ENCODE measurements around the gene RABAC1.

RABAC1 gene

DNA sequence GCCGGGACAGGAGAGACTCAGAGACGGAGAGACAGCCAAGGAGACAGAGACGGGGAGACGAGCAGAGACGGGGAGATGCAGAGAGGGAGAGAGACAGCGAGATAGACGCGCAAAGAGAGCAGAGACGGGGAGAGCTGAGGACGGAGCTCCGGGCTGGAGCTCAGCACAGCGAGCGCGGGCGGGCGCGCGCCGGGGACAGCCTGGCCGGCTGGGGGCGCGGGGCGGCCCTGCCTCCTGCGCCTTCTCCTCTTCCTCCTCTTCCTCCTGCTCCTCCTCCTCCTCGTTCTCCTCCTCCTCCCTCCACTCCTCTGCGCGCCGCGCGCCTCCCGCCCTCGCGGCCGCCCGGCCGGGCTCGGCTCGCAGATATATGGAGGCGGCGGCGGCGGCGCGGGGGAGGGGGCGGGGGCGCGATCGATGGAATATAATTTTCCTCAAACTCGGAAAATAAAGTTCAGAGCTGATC is 30.9 kb downstream of the RABAC1 start, which contains the start of gene ERFL:
Gene ERFL (minus strand): TSS at position 229 of the 463 bp plus-strand sequence. CDS start 15,530 bp downstream, outside the sequence.
- H3K36me3 ChIP-seq, result no peaks in the 10 kb centered on the region
- peak within 1 kb of the TSS; percentile 1 to 43 for H3K4me3 ChIP-seq
- no peak within 1 kb of the TSS for H3K27ac ChIP-seq
- intact Hi-C loops (cut with DNase I; ENCODE audit: low total_unique reads), result no loop called here
- H3K4me1 ChIP-seq, result peaks cover 0 to 20% (median 16%) of the 10 kb centered on the region in 4 donors
- no peak for DNase-seq
- TF ChIP-seq CTCF (IDR thresholded peaks at IDR 0.05), result no peak
- no peaks in the 10 kb centered on the region for H3K9me3 ChIP-seq
- peaks cover 6 to 98% of the 10 kb centered on the region in 2 donors for H3K27me3 ChIP-seq

GRCh38 chr19:41927497-41928192 is 31.5 kb downstream of the RABAC1 start:
- peaks cover 7 to 99% of the 10 kb centered on the region in 2 donors for H3K27me3 ChIP-seq
- no peak for TF ChIP-seq CTCF (IDR thresholded peaks at IDR 0.05)
- peak overlapping the region in 1 of 2 donors; percentile 43 for H3K4me3 ChIP-seq

DNA sequence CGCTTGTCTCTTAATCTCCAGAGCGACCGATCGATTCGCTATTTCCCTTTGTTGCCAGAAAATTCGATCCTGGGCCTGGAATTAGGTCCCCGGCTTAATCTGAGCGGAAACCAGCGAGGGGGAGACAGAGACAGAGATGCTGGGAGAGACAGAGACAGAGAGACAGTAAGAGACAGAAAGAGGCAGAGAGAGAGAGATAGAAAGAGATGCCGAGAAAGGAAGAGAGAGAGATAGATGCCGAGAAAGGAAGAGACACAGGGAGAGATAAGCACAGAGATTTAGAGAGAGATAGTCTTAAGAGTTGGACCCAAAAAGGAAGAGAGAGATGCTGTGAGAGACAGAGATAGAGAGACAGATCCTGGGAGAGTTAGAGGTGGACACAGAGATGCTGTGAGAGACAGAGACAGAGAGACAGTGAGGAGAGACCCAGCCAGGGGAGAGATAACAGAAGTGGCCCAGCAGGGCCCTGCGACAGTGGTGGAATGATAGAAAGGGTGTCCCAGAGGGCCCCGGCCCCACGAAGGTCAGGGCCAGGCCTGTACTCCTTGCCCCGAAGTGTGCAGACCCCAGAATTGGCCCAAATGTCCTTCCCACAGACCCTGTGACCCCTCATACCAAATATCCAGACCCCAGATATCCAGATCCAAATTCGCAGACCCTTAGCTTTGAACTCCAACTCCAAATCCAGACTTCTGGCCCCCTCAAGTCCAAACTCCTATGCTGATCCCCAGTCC is 32.2 kb downstream of the RABAC1 start:
- Histone ChIP-seq H3K27me3 (peaks cover 8 to 97% of the 10 kb centered on the region in 2 donors), H3K4me1 (peaks cover 0 to 16% (median 15%) of the 10 kb centered on the region in 4 donors), H3K36me3 (no peaks in the 10 kb centered on the region), H3K27ac (no peak overlapping the region), H3K4me3 (no peak overlapping the region), H3K9me3 (no peaks in the 10 kb centered on the region)
- DNase-seq, result no peak
- intact Hi-C loops (cut with DNase I; ENCODE audit: low total_unique reads), result no loop called here
- TF ChIP-seq CTCF (IDR thresholded peaks at IDR 0.05), result no peak

More at GRCh38 chr19:41927497-41928192, 31.5 kb downstream of the RABAC1 start:
- intact Hi-C loops (cut with DNase I; ENCODE audit: low total_unique reads), result no loop called here
- DNase-seq, result no peak
- Histone ChIP-seq H3K9me3 (no peaks in the 10 kb centered on the region), H3K4me1 (peaks cover 0 to 16% (median 15%) of the 10 kb centered on the region in 4 donors), H3K27ac (no peak overlapping the region), H3K36me3 (no peaks in the 10 kb centered on the region)

DNA sequence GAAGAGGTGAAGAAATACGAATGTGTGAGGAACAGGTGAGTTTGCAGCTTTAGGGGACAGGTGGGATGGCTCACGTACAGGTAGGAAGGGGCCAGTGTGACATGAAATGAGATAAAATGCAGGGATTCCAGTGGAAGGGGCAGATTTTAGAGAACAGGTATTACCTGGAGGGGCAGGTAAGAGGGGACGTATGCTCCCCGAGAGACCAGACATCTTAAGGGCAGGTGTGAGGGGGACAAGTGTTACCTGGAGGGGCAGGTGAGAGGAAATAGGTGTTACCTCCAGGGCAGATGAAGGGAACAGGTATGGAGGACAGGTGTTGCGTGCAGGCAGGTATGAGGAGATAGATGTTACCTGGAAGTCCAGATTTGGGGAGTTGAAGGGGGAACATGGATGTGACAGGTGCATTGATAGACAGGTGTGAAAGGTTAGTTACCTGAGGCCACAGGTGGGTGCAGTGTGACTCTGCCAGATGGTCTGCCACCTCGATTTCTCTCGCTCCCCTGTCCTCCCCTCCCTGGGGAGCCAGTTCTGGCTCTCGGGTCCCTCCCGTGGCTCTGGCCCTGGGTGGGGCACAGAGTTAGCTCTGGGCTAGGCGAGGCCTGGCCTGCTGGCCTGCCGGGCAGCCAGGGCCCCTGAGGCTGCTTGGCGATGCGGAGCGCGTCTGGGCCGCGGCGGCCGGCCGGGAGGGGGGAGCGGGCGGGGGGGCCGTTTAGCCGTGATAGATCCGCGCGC is 32.9 kb downstream of the RABAC1 start:
- Histone ChIP-seq H3K4me1 (peaks cover 0 to 16% (median 15%) of the 10 kb centered on the region in 4 donors), H3K27me3 (peaks cover 8 to 97% of the 10 kb centered on the region in 2 donors), H3K36me3 (no peaks in the 10 kb centered on the region), H3K4me3 (no peak overlapping the region), H3K9me3 (no peaks in the 10 kb centered on the region), H3K27ac (no peak overlapping the region)
- DNase-seq, result no peak
- no peak for TF ChIP-seq CTCF (IDR thresholded peaks at IDR 0.05)
- intact Hi-C loops (cut with DNase I; ENCODE audit: low total_unique reads), result no loop called here

DNA sequence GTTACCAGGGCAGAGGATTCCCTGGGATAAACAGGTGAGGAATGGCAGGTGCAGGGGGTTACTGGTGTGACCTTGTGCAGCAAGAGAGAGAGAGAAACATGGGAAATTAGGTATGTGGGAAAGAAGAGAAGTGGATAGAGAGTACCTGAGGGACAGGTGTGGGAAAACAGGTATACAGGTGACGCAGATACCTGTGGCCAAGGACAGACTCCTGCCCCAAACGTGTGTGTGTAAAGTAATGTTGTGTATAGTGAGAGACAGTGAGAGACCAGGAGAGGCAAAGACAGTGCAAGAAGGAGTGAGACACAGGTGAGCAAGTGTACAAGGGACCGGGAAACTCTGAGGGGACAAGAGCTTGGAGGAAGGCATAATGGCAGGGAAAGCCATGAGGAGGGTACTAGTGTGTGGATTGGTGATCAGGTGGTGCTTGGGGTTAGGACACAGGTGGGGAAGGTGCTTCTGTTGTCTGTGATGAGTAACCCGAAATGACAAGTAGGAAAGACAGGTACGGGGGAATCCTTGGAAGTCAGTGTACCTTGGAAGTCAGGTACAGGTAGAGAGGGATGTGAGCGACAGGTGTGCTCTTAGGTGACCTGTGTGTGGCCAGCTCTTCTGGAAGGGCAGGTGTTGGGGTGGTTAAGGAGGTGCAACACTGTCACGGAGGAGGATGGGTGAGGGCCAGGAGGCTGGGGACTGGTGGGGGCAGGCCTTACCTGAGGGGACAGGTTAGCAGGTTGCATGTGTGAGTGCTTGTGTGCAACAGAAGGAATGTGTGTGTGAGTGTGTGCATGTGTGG is 33.7 kb downstream of the RABAC1 start:
- H3K4me3 ChIP-seq, result no peak overlapping the region
- DNase-seq, result no peak
- intact Hi-C loops (cut with DNase I; ENCODE audit: low total_unique reads), result no loop called here
- peaks cover 8 to 97% of the 10 kb centered on the region in 2 donors for H3K27me3 ChIP-seq
- H3K27ac ChIP-seq, result no peak overlapping the region
- H3K36me3 ChIP-seq, result no peaks in the 10 kb centered on the region
- H3K9me3 ChIP-seq, result no peaks in the 10 kb centered on the region
- H3K4me1 ChIP-seq, result peaks cover 0 to 16% (median 15%) of the 10 kb centered on the region in 4 donors
- no peak for TF ChIP-seq CTCF (IDR thresholded peaks at IDR 0.05)

Measured in tibial artery (tissue), 4 donors.